ENCODE results near the gene SWSAP1. TPM values are rescaled to one million over a fixed set of nuclear protein-coding genes. Genes with fewer than 3 reads are reported as not detected.
A peak's percentile ranks its signal among the peaks of the same experiment; 100 is the strongest.

The SWSAP1 gene
- polyA plus RNA-seq (2012; ENCODE audit: insufficient read length, low read depth): 3.4 TPM

GRCh38 chr19:11374433-11375142, at the start of gene SWSAP1:
SWSAP1 (plus strand) TSS chr19:11374666; CDS start chr19:11374681, 15 bp downstream.
- TF ChIP-seq POLR2AphosphoS5 (IDR thresholded peaks at IDR 0.05; ENCODE audit: low read depth, low read length): peak; percentile 75
- no peak for TF ChIP-seq SIN3A (IDR thresholded peaks at IDR 0.05; ENCODE audit: borderline replicate concordance, insufficient read depth, low read length)
- TF ChIP-seq FOXP2 (optimal IDR thresholded peaks at IDR 0.05; ENCODE audit: borderline replicate concordance, extremely low read depth, extremely low read length, insufficient read depth): peak; percentile 46
- TF ChIP-seq REST (IDR thresholded peaks at IDR 0.05; ENCODE audit: insufficient read depth in 1 of 2, low read depth in 2 of 2, low read length in 2 of 2): no peak
- no peak for TF ChIP-seq TAF1 (IDR thresholded peaks at IDR 0.05; ENCODE audit: borderline replicate concordance, insufficient read depth, low read length)

- TF ChIP-seq FOXP2 (optimal IDR thresholded peaks at IDR 0.05; ENCODE audit: borderline replicate concordance, extremely low read depth, extremely low read length, insufficient read depth) (no peak), POLR2AphosphoS5 (IDR thresholded peaks at IDR 0.05; ENCODE audit: low read depth, low read length) (no peak), TAF1 (IDR thresholded peaks at IDR 0.05; ENCODE audit: borderline replicate concordance, insufficient read depth, low read length) (no peak), REST (IDR thresholded peaks at IDR 0.05; ENCODE audit: insufficient read depth in 1 of 2, low read depth in 2 of 2, low read length in 2 of 2) (no peak), SIN3A (IDR thresholded peaks at IDR 0.05; ENCODE audit: borderline replicate concordance, insufficient read depth, low read length) (no peak)
Measured at GRCh38 chr19:11324748-11325389, 49.6 kb upstream of the SWSAP1 start.

GRCh38 chr19:11325544-11325943, 48.9 kb upstream of the SWSAP1 start:
- TF ChIP-seq REST (IDR thresholded peaks at IDR 0.05; ENCODE audit: insufficient read depth in 1 of 2, low read depth in 2 of 2, low read length in 2 of 2): no peak
- no peak for TF ChIP-seq FOXP2 (optimal IDR thresholded peaks at IDR 0.05; ENCODE audit: borderline replicate concordance, extremely low read depth, extremely low read length, insufficient read depth)
- no peak for TF ChIP-seq SIN3A (IDR thresholded peaks at IDR 0.05; ENCODE audit: borderline replicate concordance, insufficient read depth, low read length)
- no peak for TF ChIP-seq TAF1 (IDR thresholded peaks at IDR 0.05; ENCODE audit: borderline replicate concordance, insufficient read depth, low read length)
- no peak for TF ChIP-seq POLR2AphosphoS5 (IDR thresholded peaks at IDR 0.05; ENCODE audit: low read depth, low read length)

GRCh38 chr19:11330127-11330526, 44.3 kb upstream of the SWSAP1 start:
- no peak for TF ChIP-seq POLR2AphosphoS5 (IDR thresholded peaks at IDR 0.05; ENCODE audit: low read depth, low read length)
- TF ChIP-seq SIN3A (IDR thresholded peaks at IDR 0.05; ENCODE audit: borderline replicate concordance, insufficient read depth, low read length): no peak
- TF ChIP-seq TAF1 (IDR thresholded peaks at IDR 0.05; ENCODE audit: borderline replicate concordance, insufficient read depth, low read length): no peak
- no peak for TF ChIP-seq REST (IDR thresholded peaks at IDR 0.05; ENCODE audit: insufficient read depth in 1 of 2, low read depth in 2 of 2, low read length in 2 of 2)
- no peak for TF ChIP-seq FOXP2 (optimal IDR thresholded peaks at IDR 0.05; ENCODE audit: borderline replicate concordance, extremely low read depth, extremely low read length, insufficient read depth)

All from PFSK-1 (cell line).